Measurements from ENCODE around the gene C1S.
A peak's percentile ranks its signal among the peaks of the same experiment; 100 is the strongest.

Gene C1S

GRCh38 chr12:7060353-7060954 lies at the start of gene C1S:
Gene C1S (plus strand): TSS chr12:7060718. CDS start chr12:7061913, 1,195 bp downstream.
- TF ChIP-seq NFIC (IDR thresholded peaks at IDR 0.05) (no peak), RAD21 (IDR thresholded peaks at IDR 0.05; ENCODE audit: low read depth) (peak; percentile 59)

- no peak for TF ChIP-seq REST (IDR thresholded peaks at IDR 0.05; ENCODE audit: low read depth)
- TF ChIP-seq NFIC (IDR thresholded peaks at IDR 0.05): no peak
- TF ChIP-seq MAX (IDR thresholded peaks at IDR 0.05): no peak
- TF ChIP-seq TEAD4 (IDR thresholded peaks at IDR 0.05): no peak
- no peak for TF ChIP-seq USF1 (IDR thresholded peaks at IDR 0.05)
- no peak for TF ChIP-seq EGR1 (IDR thresholded peaks at IDR 0.05)
- TF ChIP-seq CEBPB (IDR thresholded peaks at IDR 0.05): no peak
- TF ChIP-seq YY1 (IDR thresholded peaks at IDR 0.05; ENCODE audit: low read depth): no peak
- no peak for TF ChIP-seq TCF12 (IDR thresholded peaks at IDR 0.05; ENCODE audit: low read depth)
- TF ChIP-seq CREB1 (IDR thresholded peaks at IDR 0.05; ENCODE audit: low read depth): no peak
- TF ChIP-seq FOXM1 (IDR thresholded peaks at IDR 0.05; ENCODE audit: borderline replicate concordance, low read depth): no peak
- no peak for TF ChIP-seq ZBTB7A (IDR thresholded peaks at IDR 0.05; ENCODE audit: low read depth)
- no peak for TF ChIP-seq TAF1 (IDR thresholded peaks at IDR 0.05; ENCODE audit: low read depth)
- TF ChIP-seq EP300 (IDR thresholded peaks at IDR 0.05; ENCODE audit: borderline replicate concordance): no peak
- no peak for TF ChIP-seq RAD21 (IDR thresholded peaks at IDR 0.05; ENCODE audit: low read depth)
Measured at GRCh38 chr12:7012024-7012607, 48.4 kb upstream of the C1S start.

GRCh38 chr12:7013101-7013500 lies 47.4 kb upstream of the C1S start:
- TF ChIP-seq CREB1 (IDR thresholded peaks at IDR 0.05; ENCODE audit: low read depth) (no peak), NFIC (IDR thresholded peaks at IDR 0.05) (no peak), USF1 (IDR thresholded peaks at IDR 0.05) (no peak), FOXM1 (IDR thresholded peaks at IDR 0.05; ENCODE audit: borderline replicate concordance, low read depth) (no peak), ZBTB7A (IDR thresholded peaks at IDR 0.05; ENCODE audit: low read depth) (no peak), CEBPB (IDR thresholded peaks at IDR 0.05) (no peak), EP300 (IDR thresholded peaks at IDR 0.05; ENCODE audit: borderline replicate concordance) (no peak), TEAD4 (IDR thresholded peaks at IDR 0.05) (no peak), MAX (IDR thresholded peaks at IDR 0.05) (no peak), RAD21 (IDR thresholded peaks at IDR 0.05; ENCODE audit: low read depth) (no peak), EGR1 (IDR thresholded peaks at IDR 0.05) (no peak)

GRCh38 chr12:7015555-7016370 lies 44.8 kb upstream of the C1S start:
- TF ChIP-seq MAX (IDR thresholded peaks at IDR 0.05): no peak
- no peak for TF ChIP-seq REST (IDR thresholded peaks at IDR 0.05; ENCODE audit: low read depth)
- no peak for TF ChIP-seq TAF1 (IDR thresholded peaks at IDR 0.05; ENCODE audit: low read depth)
- no peak for TF ChIP-seq USF1 (IDR thresholded peaks at IDR 0.05)
- no peak for TF ChIP-seq FOXM1 (IDR thresholded peaks at IDR 0.05; ENCODE audit: borderline replicate concordance, low read depth)
- no peak for TF ChIP-seq EP300 (IDR thresholded peaks at IDR 0.05; ENCODE audit: borderline replicate concordance)
- no peak for TF ChIP-seq CEBPB (IDR thresholded peaks at IDR 0.05)
- TF ChIP-seq CREB1 (IDR thresholded peaks at IDR 0.05; ENCODE audit: low read depth): no peak
- TF ChIP-seq TCF12 (IDR thresholded peaks at IDR 0.05; ENCODE audit: low read depth): no peak
- no peak for TF ChIP-seq YY1 (IDR thresholded peaks at IDR 0.05; ENCODE audit: low read depth)
- TF ChIP-seq NFIC (IDR thresholded peaks at IDR 0.05): no peak
- no peak for TF ChIP-seq RAD21 (IDR thresholded peaks at IDR 0.05; ENCODE audit: low read depth)
- no peak for TF ChIP-seq TEAD4 (IDR thresholded peaks at IDR 0.05)
- TF ChIP-seq ZBTB7A (IDR thresholded peaks at IDR 0.05; ENCODE audit: low read depth): no peak
- TF ChIP-seq EGR1 (IDR thresholded peaks at IDR 0.05): no peak
